ENCODE measurements around the gene OXNAD1.

Gene OXNAD1

DNA sequence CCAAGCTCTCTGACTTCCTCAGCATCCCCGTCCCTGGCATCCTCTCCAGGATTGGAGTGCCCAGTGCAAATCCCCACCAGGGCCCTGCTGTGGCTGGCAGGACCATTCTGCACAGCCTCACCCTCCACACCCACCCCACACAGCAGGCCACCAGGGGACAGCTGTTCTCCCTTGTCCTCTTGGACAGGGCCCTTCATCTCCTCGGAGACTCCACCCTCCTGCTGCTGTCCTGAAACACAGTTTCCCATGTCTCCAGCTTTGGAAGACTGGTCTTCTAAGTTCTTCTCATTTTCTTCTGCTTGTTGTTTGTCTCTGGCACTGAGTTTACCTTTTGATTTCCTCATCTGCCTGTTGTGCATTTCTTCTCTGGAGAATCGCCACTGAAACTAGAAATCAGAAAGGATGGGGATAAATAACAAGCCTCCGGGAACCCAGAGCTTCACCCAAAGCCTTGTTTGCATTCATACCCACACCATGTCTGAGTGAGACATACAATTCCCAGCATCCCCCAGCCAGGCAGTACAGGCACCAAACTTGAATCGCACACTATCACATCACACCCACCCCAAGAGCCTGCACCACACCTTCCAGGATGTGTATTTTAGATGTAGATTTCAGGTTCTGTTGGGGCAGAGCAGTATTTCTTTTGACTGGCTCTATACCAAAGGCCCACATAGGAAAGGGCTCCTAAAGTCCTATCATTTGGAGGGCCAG, 52.0 kb downstream of the OXNAD1 start:
- no peak for FAIRE-seq
- DNase-seq (ENCODE audit: insufficient read length, low spot score): no peak
- TF ChIP-seq, protein P1, sequence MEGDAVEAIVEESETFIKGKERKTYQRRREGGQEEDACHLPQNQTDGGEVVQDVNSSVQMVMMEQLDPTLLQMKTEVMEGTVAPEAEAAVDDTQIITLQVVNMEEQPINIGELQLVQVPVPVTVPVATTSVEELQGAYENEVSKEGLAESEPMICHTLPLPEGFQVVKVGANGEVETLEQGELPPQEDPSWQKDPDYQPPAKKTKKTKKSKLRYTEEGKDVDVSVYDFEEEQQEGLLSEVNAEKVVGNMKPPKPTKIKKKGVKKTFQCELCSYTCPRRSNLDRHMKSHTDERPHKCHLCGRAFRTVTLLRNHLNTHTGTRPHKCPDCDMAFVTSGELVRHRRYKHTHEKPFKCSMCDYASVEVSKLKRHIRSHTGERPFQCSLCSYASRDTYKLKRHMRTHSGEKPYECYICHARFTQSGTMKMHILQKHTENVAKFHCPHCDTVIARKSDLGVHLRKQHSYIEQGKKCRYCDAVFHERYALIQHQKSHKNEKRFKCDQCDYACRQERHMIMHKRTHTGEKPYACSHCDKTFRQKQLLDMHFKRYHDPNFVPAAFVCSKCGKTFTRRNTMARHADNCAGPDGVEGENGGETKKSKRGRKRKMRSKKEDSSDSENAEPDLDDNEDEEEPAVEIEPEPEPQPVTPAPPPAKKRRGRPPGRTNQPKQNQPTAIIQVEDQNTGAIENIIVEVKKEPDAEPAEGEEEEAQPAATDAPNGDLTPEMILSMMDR (IDR thresholded peaks at IDR 0.05; ENCODE audit: insufficient read depth, missing control alignments): no peak

- DNase-seq (ENCODE audit: insufficient read length, low spot score) (no peak), FAIRE-seq (no peak)
- TF ChIP-seq, protein P1 (IDR thresholded peaks at IDR 0.05; ENCODE audit: insufficient read depth, missing control alignments): no peak
Observed at GRCh38 chr3:16317561-16317945, 52.5 kb downstream of the OXNAD1 start.

DNA sequence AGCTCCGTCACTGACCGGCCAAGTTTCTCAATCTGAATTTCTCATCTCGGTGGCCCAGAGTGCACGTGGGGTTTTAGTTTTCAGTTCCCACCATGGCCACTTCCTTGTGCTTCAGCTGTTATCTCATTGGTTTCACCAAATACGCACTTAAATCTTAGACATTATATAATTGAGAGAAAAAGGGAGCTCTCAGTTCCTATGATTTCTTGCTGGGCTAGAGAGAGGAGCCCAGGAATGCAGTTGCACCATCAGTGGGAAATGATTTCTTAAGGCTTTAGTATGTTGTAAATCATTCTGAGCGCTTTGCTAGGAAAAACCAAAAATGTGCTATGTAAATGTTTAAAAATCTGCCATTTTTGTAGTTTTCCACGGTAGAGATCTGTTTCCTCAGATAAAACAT, 53.2 kb downstream of the OXNAD1 start:
- DNase-seq (ENCODE audit: insufficient read length, low spot score) (no peak), FAIRE-seq (no peak)
- TF ChIP-seq, protein P1 (IDR thresholded peaks at IDR 0.05; ENCODE audit: insufficient read depth, missing control alignments): no peak

DNA sequence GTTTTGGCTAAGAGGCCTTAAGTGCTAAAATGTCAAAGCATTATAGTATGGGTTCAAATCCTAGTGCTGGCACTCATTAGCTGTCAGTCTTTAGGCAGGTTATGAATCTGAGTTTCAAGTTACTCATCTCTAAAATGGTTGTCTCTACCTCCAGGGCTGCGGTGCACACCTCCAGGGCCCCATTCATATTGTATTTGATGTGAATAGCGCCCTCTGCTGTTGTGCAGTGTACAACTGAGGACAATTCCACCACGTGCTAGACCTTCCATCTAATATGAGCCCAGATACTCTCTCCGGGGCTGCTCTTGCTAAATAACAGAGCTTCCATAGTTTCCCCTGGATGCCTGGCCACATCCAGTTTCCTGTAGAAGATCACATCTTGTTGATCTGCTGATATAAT, 54.3 kb downstream of the OXNAD1 start:
- no peak for FAIRE-seq
- TF ChIP-seq, protein P1 (IDR thresholded peaks at IDR 0.05; ENCODE audit: insufficient read depth, missing control alignments): peak; percentile 19
- DNase-seq (ENCODE audit: insufficient read length, low spot score): no peak

DNA sequence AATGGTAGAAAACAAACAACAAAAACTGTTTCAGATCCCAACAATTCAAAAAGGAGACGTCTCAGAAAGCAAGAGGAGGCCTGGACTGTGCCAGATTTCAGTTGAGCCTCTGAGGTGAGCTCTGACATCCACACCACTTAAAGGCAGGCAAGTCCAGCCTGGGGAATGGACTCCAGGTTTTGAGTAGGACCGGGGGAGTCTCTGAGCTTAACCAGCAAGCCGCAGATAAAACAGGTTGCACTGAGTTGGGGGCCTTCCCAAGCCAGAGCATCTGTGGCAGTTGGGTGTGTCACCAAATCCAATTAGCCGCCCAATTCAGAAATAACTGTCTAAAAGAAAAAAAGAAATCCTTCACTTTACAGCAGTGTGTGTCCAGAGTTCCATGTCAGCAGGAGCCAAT, 54.7 kb downstream of the OXNAD1 start:
- FAIRE-seq (no peak), DNase-seq (ENCODE audit: insufficient read length, low spot score) (no peak)
- TF ChIP-seq, protein P1 (IDR thresholded peaks at IDR 0.05; ENCODE audit: insufficient read depth, missing control alignments): no peak

GRCh38 chr3:16320711-16321110, 55.7 kb downstream of the OXNAD1 start:
- FAIRE-seq: no peak
- TF ChIP-seq, protein P1 (IDR thresholded peaks at IDR 0.05; ENCODE audit: insufficient read depth, missing control alignments): no peak
- DNase-seq (ENCODE audit: insufficient read length, low spot score): no peak

DNA sequence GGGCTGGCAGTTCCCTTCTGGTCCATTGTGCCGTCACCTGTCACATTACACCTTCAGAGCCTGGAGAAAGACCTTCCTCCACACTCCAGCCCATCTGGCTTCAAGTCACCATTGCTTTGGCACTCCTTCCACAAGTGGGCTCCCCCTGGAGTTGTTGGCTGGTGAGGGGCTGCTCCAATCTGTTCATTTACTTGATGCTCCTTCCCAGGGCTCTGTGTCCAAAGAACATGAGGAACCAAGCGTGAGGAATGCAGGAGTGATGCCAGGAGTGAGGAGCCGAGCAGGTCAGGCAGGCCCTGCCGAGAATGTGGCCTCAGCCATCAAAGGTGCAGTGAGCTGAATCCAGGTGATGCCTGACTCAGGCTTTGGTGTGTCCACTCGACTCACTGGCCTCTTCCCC, 57.2 kb downstream of the OXNAD1 start:
- no peak for DNase-seq (ENCODE audit: insufficient read length, low spot score)
- no peak for FAIRE-seq
- TF ChIP-seq, protein P1 (IDR thresholded peaks at IDR 0.05; ENCODE audit: insufficient read depth, missing control alignments): no peak
